ENCODE data around the gene KIF23.

The KIF23 gene

GRCh38 chr15:69497667-69498066 lies 83.5 kb downstream of the KIF23 start:
- TF ChIP-seq JUND (IDR thresholded peaks at IDR 0.05; ENCODE audit: low read depth): no peak
- in situ Hi-C loops (cut with HindIII; ENCODE audit: low pct_unique_long_range_greater_than_20kb, low sequenced_read_pairs): no loop called here
- DNase-seq (ENCODE audit: low read depth in 1 of 2, low spot score in 1 of 2): no peak
